GM12878 (cell line): ENCODE measurements around the gene GNAZ. TPM values are rescaled to one million over a fixed set of nuclear protein-coding genes. Genes with fewer than 3 reads are reported as not detected.

Source experiments
- ATAC-seq: fragments of 200-7000 bp; cut with Tn5 transposase; 3 replicates; pipeline ENCODE4 v1.9.1; 2020; ENCODE audit warnings: mild to moderate bottlenecking, moderate library complexity
- BruUV-seq: library from RNA; stranded (reverse); fragments of 400-500 nt; replicated peaks from 2 replicates; lab custom pipeline; 2021; lab: Mats Ljungman, UMichigan
- CTCF ChIA-PET: fragments of 300-600 bp; sonication (Branson Sonifier 250); formaldehyde crosslinking; extraction: SDS; loops from one replicate; lab custom pipeline; 2021; ENCODE audit warnings: inconsistent platforms; lab: Yijun Ruan, JAX
- POLR2A ChIA-PET: fragments of 350-600 bp; formaldehyde crosslinking; extraction: SDS; loops from one replicate; lab custom pipeline; 2021; ENCODE audit warnings: inconsistent platforms; lab: Charles Lee
- RAD21 ChIA-PET: fragments of 300-600 bp; sonication (Branson Sonifier 250); formaldehyde crosslinking; loops from one replicate; lab custom pipeline; 2023; ENCODE audit warnings: antibody characterized with exemption; ENCODE audit not compliant: unreplicated experiment; lab: Charles Lee
- SMC1A ChIA-PET: fragments of 300-600 bp; sonication (Branson Sonifier 250); formaldehyde crosslinking; loops from one replicate; lab custom pipeline; 2023; ENCODE audit not compliant: unreplicated experiment, uncharacterized antibody; lab: Charles Lee
- DNase-seq: peaks from one replicate; pipeline ENCODE4 v3.0.0-alpha.2; 2011; ENCODE audit warnings: low read depth, low spot score
- FAIRE-seq: peaks from 3 replicates; lab custom pipeline; 2011; peaks lifted over from hg19 to GRCh38; lab: Jason Lieb, UNC
- H2AFZ ChIP-seq: 2 replicates; pipeline ENCODE4 v1.6.0; 2011; ENCODE audit warnings: low read depth, low read length, control low read depth; ENCODE audit not compliant: control insufficient read depth
- H3K27ac ChIP-seq: 2 replicates; pipeline ENCODE4 v1.5.1; 2011; ENCODE audit warnings: control low read depth; ENCODE audit not compliant: control insufficient read depth, insufficient read depth
- H3K27me3 ChIP-seq, 2 experiments: replicated peaks in 1 of 2; 2 replicates each; pipeline versions ENCODE4 v1.6.0 to v1.6.1; 2011; ENCODE audit warnings: low read length in 1 of 2; ENCODE audit not compliant: control insufficient read depth in 2 of 2, insufficient read depth in 2 of 2
- H3K36me3 ChIP-seq, 2 experiments: 2 replicates each; pipeline ENCODE4 v1.5.1; 2011; ENCODE audit warnings: low read length in 1 of 2; ENCODE audit not compliant: control insufficient read depth in 2 of 2, insufficient read depth in 2 of 2
- H3K4me1 ChIP-seq: 2 replicates; pipeline ENCODE4 v1.6.1; 2011; ENCODE audit warnings: mild to moderate bottlenecking, low read length, moderate library complexity, mixed read lengths; ENCODE audit not compliant: control insufficient read depth, insufficient read depth
- H3K4me2 ChIP-seq: 2 replicates; pipeline ENCODE4 v1.6.0; 2011; ENCODE audit warnings: control low read depth; ENCODE audit not compliant: control insufficient read depth, insufficient read depth
- H3K4me3 ChIP-seq: fragments of 200-600 bp; sonication (generic); 2 replicates; pipeline ENCODE4 v1.5.1; 2016
- H3K79me2 ChIP-seq: 2 replicates; pipeline ENCODE4 v1.6.0; 2011; ENCODE audit warnings: low read length; ENCODE audit not compliant: control insufficient read depth, insufficient read depth
- H3K9ac ChIP-seq: 2 replicates; pipeline ENCODE4 v1.8.0; 2011; ENCODE audit warnings: low read length, control low read depth, mixed read lengths; ENCODE audit not compliant: control insufficient read depth, insufficient read depth
- H3K9me3 ChIP-seq: replicated peaks from 3 replicates; pipeline ENCODE4 v1.5.1; 2011; ENCODE audit warnings: mild to moderate bottlenecking, low read length; ENCODE audit not compliant: control insufficient read depth, insufficient read depth
- H4K20me1 ChIP-seq: 2 replicates; pipeline ENCODE4 v1.6.0; 2011; ENCODE audit not compliant: control insufficient read depth, insufficient read depth
- CBX3 ChIP-seq: fragments of 200-600 bp; sonication (generic); IDR thresholded peaks from 2 replicates; pipeline ENCODE4 v1.6.1; 2016; ENCODE audit warnings: low read depth, borderline replicate concordance
- FOXM1 ChIP-seq: IDR thresholded peaks from 2 replicates; pipeline ENCODE4 v1.6.1; 2012; ENCODE audit warnings: low read depth, mild to moderate bottlenecking, inconsistent platforms, low read length, moderate library complexity
- MYB ChIP-seq: fragments of 150-350 bp; IDR thresholded peaks from 2 replicates; pipeline ENCODE4 v1.6.1; 2014; ENCODE audit warnings: mild to moderate bottlenecking, low read depth, low read length, borderline replicate concordance
- NFYA ChIP-seq: IDR thresholded peaks from 2 replicates; pipeline ENCODE4 v1.6.1; 2011; ENCODE audit warnings: low read depth, mild to moderate bottlenecking, low read length, improper control_type of control experiment, borderline replicate concordance
- SIN3A ChIP-seq: IDR thresholded peaks from 2 replicates; pipeline ENCODE4 v1.6.1; 2012; ENCODE audit warnings: low read depth, low read length, improper control_type of control experiment
- ZNF274 ChIP-seq: IDR thresholded peaks from one replicate; pipeline ENCODE4 v1.8.0; 2011; ENCODE audit not compliant: insufficient read length, insufficient read depth
- WGBS: methylation state at CpG from one replicate; pipeline ENCODE4 v1.1.6; 2016; ENCODE audit warnings: low lambda C conversion rate; ENCODE audit not compliant: insufficient replicate concordance, insufficient coverage; ENCODE audit errors: missing lambda C conversion rate; 5-methylcytosine and 5-hydroxymethylcytosine counted together
- in situ Hi-C: fragments of 300-500 bp; cut with MboI; formaldehyde crosslinking; loops from 9 replicates; pipeline ENCODE4 v1.14.3; 2018; ENCODE audit warnings: mixed read lengths
- intact Hi-C: fragments of 100-400 bp; cut with micrococcal nuclease; formaldehyde crosslinking; loops from one replicate; pipeline ENCODE4 v1.14.2; 2022; ENCODE audit not compliant: unreplicated experiment
- polyA plus RNA-seq, 11 experiments: library from polyadenylated mRNA; depleted of rRNA in 4 of 11; unstranded in 6 of 11; stranded (reverse) in 5 of 11; fragments of >200 nt; fragmentation: Nextera tagmentation in 4 of 11; fragmentation: Illumina TruSeq in 1 of 11; extraction: Ambion mirVana in 4 of 11; extraction: Trizol in 1 of 11; gene quantifications; 1 replicate in 1 of 11; 2 replicates in 10 of 11; pipeline versions ENCODE4 v1.2.1 to v1.2.3, GENCODE V29; 2011 to 2016; ENCODE audit warnings: inconsistent platforms in 2 of 11, missing spikeins in 2 of 11, low read depth in 1 of 11
- total RNA-seq, 4 experiments: library from RNA; depleted of rRNA in 3 of 4; stranded (reverse); fragments of >200 nt in 3 of 4; fragmentation: Illumina TruSeq in 1 of 4; extraction: Trizol in 1 of 4; gene quantifications; 2 replicates each; pipeline versions ENCODE4 v1.2.1 to v1.2.3, GENCODE V29; 2013 to 2021

The GNAZ gene
- total and polyA plus RNA-seq, 10 of the 15 experiments (the other 5 are each of a cell fraction or from before 2014, with no cell fraction given) = 0.09 to 1.0 (median 0.44) TPM; not detected in 1

DNA sequence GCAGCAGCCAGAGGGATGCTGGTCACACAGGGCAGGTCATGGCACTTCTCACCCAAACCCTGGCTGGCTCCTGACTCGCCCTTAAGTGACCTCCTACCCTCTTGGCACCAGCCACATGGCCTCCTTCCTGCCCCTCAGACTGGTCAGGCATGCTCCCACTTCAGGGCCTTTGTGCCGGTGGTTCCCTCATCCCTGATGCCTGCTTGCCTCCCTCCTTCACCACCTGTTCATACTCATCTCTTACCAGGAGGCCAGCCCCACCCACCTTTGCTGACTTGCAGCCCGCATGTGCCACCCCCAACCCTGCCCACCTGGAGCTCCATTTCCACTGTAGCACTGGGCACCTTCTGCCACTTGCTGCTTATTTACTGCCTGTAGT, 20.1 kb downstream of the GNAZ start (continued):
- no peak for TF ChIP-seq CBX3
- no peak for TF ChIP-seq ZNF274
- TF ChIP-seq FOXM1 = no peak
- TF ChIP-seq NFYA = no peak

DNA sequence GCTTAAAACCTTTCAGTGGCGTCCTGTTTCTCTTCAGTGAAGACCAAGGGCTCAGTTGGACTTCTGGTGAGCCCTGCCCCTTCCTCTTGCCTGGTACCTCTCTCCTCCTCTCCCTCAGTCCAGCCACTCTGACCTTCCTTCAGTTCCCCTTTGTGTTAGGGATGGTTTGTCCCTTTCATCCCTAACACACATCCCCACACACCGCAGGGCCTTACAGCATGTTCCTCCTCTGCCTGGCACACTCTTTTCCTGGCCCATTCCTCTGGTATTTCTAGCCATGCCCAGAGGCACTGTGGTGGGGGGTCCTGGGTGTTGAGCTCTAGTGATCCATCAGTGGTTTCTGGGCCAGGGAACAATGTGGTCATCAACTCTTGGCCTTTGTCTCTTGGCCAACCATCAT, 21.4 kb downstream of the GNAZ start:
- CTCF ChIA-PET = no interaction called here
- in situ Hi-C loops = no loop called here
- no peak for DNase-seq
- FAIRE-seq = no peak
- H3K9ac ChIP-seq = no peak overlapping the region
- no peak overlapping the region for H3K4me2 ChIP-seq
- H3K36me3 ChIP-seq = no peaks in the 10 kb centered on the region
- POLR2A ChIA-PET = interaction anchor here (0.6 kb wide), 1 partner anchor 684 kb away, joined by 3 read pairs; no protein-coding TSS in a partner anchor
- no peak for ATAC-seq
- no peak overlapping the region for H2AFZ ChIP-seq
- RAD21 ChIA-PET = no interaction called here
- TF ChIP-seq SIN3A = no peak
- TF ChIP-seq, all 136 proteins: peak for 0
- WGBS = 26% methylated on average over 2 of the region's 2 CpGs
- no TSS peak for BruUV-seq
- intact Hi-C loops = no loop called here
- Histone ChIP-seq H3K4me1 (no peaks in the 10 kb centered on the region), H3K79me2 (no peaks in the 10 kb centered on the region), H4K20me1 (no peaks in the 10 kb centered on the region), H3K4me3 (no peak overlapping the region), H3K27ac (no peak overlapping the region), H3K9me3 (no peaks in the 10 kb centered on the region), H3K27me3 (no peaks in the 10 kb centered on the region)
- SMC1A ChIA-PET = no interaction called here

DNA sequence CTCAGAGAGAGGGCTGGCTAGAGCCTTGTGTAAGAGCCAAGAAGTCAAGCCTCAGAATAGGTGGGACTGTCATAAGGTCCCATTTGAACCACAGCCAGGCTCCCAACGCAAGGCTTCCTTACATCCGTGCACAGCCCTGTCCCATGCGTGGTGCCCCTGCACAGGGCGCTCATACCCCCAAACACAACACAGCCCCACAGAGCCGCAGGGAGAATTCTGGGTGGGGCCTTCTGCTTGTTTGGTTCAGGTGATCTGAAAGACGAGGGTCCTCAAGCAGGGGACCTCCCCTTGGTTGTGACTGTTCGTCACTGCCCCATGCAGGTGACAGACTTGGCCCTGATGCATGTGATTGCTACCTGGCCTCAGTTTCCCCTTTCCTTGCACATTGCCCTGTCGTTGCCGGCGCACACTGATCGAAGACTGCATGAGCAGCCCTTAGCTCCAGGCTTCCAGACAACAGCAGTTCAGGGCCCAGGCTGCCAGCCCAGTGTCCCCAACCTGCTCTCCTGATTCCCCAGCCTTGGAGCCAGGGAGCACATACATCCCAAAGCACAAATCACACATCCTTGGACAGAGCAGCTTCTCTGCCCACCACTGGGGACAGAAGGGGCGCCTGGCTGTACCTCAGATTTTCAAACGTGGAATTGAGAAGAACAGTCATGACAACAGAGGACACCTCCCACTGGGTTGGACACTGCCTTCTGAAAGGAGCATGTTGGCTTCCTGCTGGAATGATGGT, 22.1 kb downstream of the GNAZ start:
- no peaks in the 10 kb centered on the region for H3K4me1 ChIP-seq
- ChIA-PET CTCF (no interaction called here), POLR2A (no interaction called here), SMC1A (no interaction called here), RAD21 (no interaction called here)
- BruUV-seq = no TSS peak
- no peaks in the 10 kb centered on the region for H3K36me3 ChIP-seq
- no peaks in the 10 kb centered on the region for H3K9me3 ChIP-seq
- no peaks in the 10 kb centered on the region for H3K79me2 ChIP-seq
- 53% methylated on average over 13 of the region's 13 CpGs for WGBS
- TF ChIP-seq MYB = no peak
- no peak overlapping the region for H3K4me3 ChIP-seq
- H3K4me2 ChIP-seq = no peak overlapping the region
- no peak overlapping the region for H3K9ac ChIP-seq
- no peak for DNase-seq
- in situ Hi-C loops (no loop called here), intact Hi-C loops (no loop called here)
- no peak overlapping the region for H3K27ac ChIP-seq
- no peaks in the 10 kb centered on the region for H4K20me1 ChIP-seq
- no peaks in the 10 kb centered on the region for H3K27me3 ChIP-seq
- no peak for FAIRE-seq
- no peak overlapping the region for H2AFZ ChIP-seq
- ATAC-seq = no peak
